Colonic mucosa (tissue), 4 donors: ENCODE measurements around the gene LIG3. TPM values are rescaled to one million over a fixed set of nuclear protein-coding genes. Genes with fewer than 3 reads are reported as not detected.
"Not testable (repeated sequence)": the region's sequence is repeated elsewhere in the genome, so short reads cannot be mapped to it uniquely, and the experiment has no call there.

ENCODE experiments used
- DNase-seq: peaks from one replicate; pipeline ENCODE4 v3.0.0-alpha.2; 2020
- H3K27ac ChIP-seq: fragments of 200-600 bp; one replicate; pipeline ENCODE4 v1.8.0; 2021
- H3K27me3 ChIP-seq: fragments of 200-600 bp; one replicate; pipeline ENCODE4 v1.8.0; 2021
- H3K36me3 ChIP-seq: fragments of 200-600 bp; one replicate; pipeline ENCODE4 v1.8.0; 2021
- H3K4me1 ChIP-seq: fragments of 200-600 bp; one replicate; pipeline ENCODE4 v1.8.0; 2021; ENCODE audit warnings: mild to moderate bottlenecking
- H3K4me3 ChIP-seq: fragments of 200-600 bp; one replicate; pipeline ENCODE4 v1.8.0; 2021
- H3K9ac ChIP-seq, 2 donors: one replicate each; pipeline ENCODE4 v1.7.0; 2013; ENCODE audit warnings: control low read depth in 2 of 2, low read depth in 2 of 2, low read length in 2 of 2
- H3K9me3 ChIP-seq: fragments of 200-600 bp; one replicate; pipeline ENCODE4 v1.8.0; 2021
- CTCF ChIP-seq: fragments of 200-600 bp; IDR thresholded peaks from one replicate; pipeline ENCODE4 v1.8.0; 2022; ENCODE audit warnings: antibody characterized with exemption, mild to moderate bottlenecking
- intact Hi-C: fragments of 100-400 bp; cut with DNase I; formaldehyde crosslinking; loops from one replicate; pipeline ENCODE4 v1.14.1; 2022
- total RNA-seq, 2 donors: library from RNA; stranded (reverse); fragmentation: NEBNext Ultra II Directional in 1 of 2; extraction: Animal tissue kit (Norgen Biotek cat#: 25700) in 1 of 2; gene quantifications; one replicate each; pipeline ENCODE4 v1.2.1, GENCODE V29; 2021
- donor health status: healthy.
- donor health status: DM: no; HTN: no; CAD: no.
- donor health status: DM: no; HTN: no; CAD: no.

LIG3 gene
- total RNA-seq, 2 donors from 2014 or later: 29.1 to 42.9 TPM

DNA sequence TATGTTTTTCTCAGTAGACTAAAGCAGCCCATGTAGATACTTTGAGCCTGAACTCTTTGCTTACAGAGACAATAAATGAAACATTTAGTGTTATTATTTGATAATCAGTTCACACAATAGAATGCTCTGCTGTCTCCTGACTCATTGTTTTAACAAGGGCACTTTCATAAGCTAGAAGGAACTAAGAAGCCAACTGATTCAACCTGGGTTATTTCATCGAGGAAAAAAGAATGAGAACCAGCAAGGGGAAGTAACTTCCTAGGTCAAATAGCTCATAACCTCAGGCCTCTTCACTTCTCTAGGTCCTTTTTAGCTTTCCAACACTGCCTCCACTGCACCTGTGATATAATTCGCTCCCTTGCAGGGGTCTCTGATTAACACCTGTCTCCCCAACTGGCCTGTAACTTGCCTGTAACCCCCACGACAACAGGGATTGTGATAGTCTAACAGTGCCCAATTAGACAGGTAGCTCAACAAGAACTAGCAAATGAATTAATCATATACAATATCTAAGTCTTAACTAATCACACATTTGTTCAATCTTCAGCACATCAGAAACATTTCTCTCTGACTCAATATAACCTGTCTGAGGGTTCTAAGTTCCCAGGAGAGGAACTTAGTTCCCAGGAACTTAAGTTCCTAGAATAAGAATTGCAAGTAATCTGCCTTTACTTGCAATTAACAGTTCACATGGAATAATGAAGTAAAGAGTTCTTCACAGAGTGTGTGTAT, 48.4 kb downstream of the LIG3 start:
- H3K4me3 ChIP-seq: no peak overlapping the region
- intact Hi-C loops: no loop called here
- DNase-seq: no peak
- no peaks in the 10 kb centered on the region for H3K9me3 ChIP-seq
- H3K9ac ChIP-seq: peak overlapping the region in 1 of 2 donors; percentile 1
- peaks cover 10% of the 10 kb centered on the region for H3K36me3 ChIP-seq
- TF ChIP-seq CTCF: no peak
- H3K27ac ChIP-seq: no peak overlapping the region
- no peaks in the 10 kb centered on the region for H3K4me1 ChIP-seq
- no peaks in the 10 kb centered on the region for H3K27me3 ChIP-seq

DNA sequence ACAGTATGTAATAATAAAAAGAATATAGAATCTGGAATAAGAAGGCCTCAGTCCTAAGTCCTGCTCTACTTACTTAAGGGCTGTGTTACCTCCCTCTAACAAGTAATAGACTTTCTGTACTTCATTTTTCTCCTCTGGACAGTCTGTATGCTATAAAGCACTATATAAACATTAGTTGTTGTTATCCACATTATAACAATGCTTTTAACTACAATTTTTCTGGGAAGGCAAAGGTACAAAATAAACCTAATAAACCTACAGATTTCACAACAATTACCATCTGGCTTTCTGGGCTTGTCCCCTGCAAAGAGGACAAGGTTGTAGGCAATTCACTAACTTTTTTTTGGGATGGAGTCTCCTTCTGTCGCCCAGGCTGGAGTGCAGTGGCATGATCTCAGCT, 50.5 kb downstream of the LIG3 start:
- Histone ChIP-seq H3K9me3 (no peaks in the 10 kb centered on the region), H3K27me3 (no peaks in the 10 kb centered on the region), H3K36me3 (peaks cover 5% of the 10 kb centered on the region), H3K4me3 (no peak overlapping the region), H3K27ac (no peak overlapping the region), H3K9ac (no peak overlapping the region), H3K4me1 (no peaks in the 10 kb centered on the region)
- TF ChIP-seq CTCF: no peak
- intact Hi-C loops: no loop called here
- no peak for DNase-seq

DNA sequence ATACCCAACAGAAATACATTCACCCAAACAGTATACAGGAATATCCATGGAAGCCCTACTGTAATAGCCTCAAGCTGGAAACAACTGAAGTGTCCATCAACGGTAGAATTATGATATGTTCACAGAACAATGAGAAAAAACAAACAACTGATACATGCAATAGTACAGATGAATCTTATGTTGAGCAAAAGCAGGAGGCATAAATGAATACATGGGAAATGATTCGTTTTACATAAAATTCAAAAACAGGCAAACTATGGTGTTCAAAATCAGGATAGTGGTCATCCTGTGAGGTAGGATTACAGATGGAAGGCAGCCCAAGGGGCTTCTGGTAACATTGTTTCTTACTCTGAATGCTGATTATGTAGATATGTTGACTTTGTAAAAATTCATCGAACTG, 58.1 kb downstream of the LIG3 start:
- TF ChIP-seq CTCF: no peak
- no peak overlapping the region for H3K9ac ChIP-seq
- intact Hi-C loops: no loop called here
- no peak overlapping the region for H3K4me3 ChIP-seq
- no peak for DNase-seq
- H3K27me3 ChIP-seq: no peaks in the 10 kb centered on the region
- H3K9me3 ChIP-seq: no peaks in the 10 kb centered on the region
- no peaks in the 10 kb centered on the region for H3K4me1 ChIP-seq
- H3K27ac ChIP-seq: no peak overlapping the region
- no peaks in the 10 kb centered on the region for H3K36me3 ChIP-seq

GRCh38 chr17:35041390-35041789, 61.1 kb downstream of the LIG3 start:
- Histone ChIP-seq H3K4me3 (no peak overlapping the region), H3K27me3 (no peaks in the 10 kb centered on the region), H3K4me1 (peaks cover 10% of the 10 kb centered on the region), H3K27ac (no peak overlapping the region), H3K36me3 (no peaks in the 10 kb centered on the region), H3K9me3 (no peaks in the 10 kb centered on the region), H3K9ac (no peak overlapping the region)
- no peak for DNase-seq
- intact Hi-C loops: no loop called here
- TF ChIP-seq CTCF: no peak

DNA sequence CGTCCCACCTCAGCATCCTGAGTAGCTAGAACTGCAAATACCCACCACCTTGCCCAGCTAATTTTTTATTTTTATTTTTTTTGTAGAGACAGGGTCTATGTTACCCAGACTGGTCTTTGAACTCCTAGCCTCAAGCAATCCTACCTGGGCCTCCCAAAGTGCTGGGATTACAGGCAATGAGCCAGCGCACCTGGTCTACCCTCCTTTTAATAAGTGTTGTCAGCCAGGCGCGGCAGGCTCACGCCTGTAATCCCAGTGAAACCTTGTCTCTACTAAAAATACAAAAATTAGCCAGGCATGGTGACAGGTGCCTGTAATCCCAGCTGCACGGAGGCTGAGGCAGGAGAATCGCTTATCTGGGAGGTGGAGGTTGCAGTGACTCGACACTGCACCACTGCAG, 63.9 kb downstream of the LIG3 start:
- TF ChIP-seq CTCF: no peak
- DNase-seq: no peak
- no peak overlapping the region for H3K27ac ChIP-seq
- H3K4me1 ChIP-seq: peaks cover 10% of the 10 kb centered on the region
- no peaks in the 10 kb centered on the region for H3K36me3 ChIP-seq
- H3K27me3 ChIP-seq: no peaks in the 10 kb centered on the region
- intact Hi-C loops: no loop called here
- no peaks in the 10 kb centered on the region for H3K9me3 ChIP-seq
- H3K9ac ChIP-seq: no peak overlapping the region
- no peak overlapping the region for H3K4me3 ChIP-seq

DNA sequence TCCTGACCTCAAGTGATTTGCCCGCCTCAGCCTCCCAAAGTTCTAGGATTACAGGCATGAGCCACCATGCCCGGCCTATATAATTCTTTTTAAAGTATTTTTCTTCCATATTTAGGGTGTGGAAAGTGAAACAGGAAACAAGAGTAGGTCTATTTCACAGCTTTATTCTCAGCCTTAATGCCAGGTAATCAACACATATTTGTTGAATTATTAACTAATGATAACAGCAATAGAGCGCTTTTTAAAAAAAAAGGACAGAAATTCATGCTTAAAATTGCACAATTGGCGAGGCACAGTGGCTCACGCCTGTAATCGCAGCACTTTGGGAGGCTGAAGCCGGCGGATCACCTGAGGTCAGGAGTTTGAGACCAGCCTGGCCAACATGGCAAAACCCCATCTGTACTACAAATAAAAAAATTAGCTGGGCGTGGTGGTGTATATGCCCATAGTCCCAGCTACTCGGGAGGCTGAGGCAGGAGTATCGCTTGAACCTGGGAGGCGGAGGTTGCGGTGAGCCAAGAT, 65.2 kb downstream of the LIG3 start:
- H3K27ac ChIP-seq: peak overlapping the region; percentile 34
- H3K9me3 ChIP-seq, H3K36me3 ChIP-seq, H3K9ac ChIP-seq, H3K4me3 ChIP-seq, DNase-seq, intact Hi-C loops, H3K27me3 ChIP-seq: not testable (repeated sequence)
- peaks cover 10% of the 10 kb centered on the region for H3K4me1 ChIP-seq
